Stimulated activated CD4-positive, alpha-beta T cell treated with anti-CD3 and anti-CD28 coated beads, Interleukin-1b, Interleukin-23, amount 100 ng/mL, for 1 hour (primary cell): ENCODE data around the gene UCKL1.

Experiments
- DNase-seq, 2 donors: peaks; one replicate each; pipeline ENCODE4 v3.0.0-alpha.2; 2020; ENCODE audit warnings: low read depth in 2 of 2

The UCKL1 gene

GRCh38 chr20:63890616-63891015 is 65.6 kb downstream of the UCKL1 start:
- no peak for DNase-seq

GRCh38 chr20:63890201-63890576 is 66.0 kb downstream of the UCKL1 start:
- no peak for DNase-seq
